H1 (cell line): ENCODE measurements around the gene AHNAK2. TPM values are rescaled to one million over a fixed set of nuclear protein-coding genes. Genes with fewer than 3 reads are reported as not detected.

Experiments used
- CTCF ChIA-PET: fragments of 300-600 bp; sonication (Branson Sonifier 250); formaldehyde crosslinking; loops from one replicate; lab custom pipeline; 2021; ENCODE audit not compliant: partially characterized antibody; lab: Charles Lee
- POLR2A ChIA-PET: fragments of 300-600 bp; sonication (Branson Sonifier 250); formaldehyde crosslinking; loops from one replicate; lab custom pipeline; 2021; ENCODE audit warnings: inconsistent platforms; ENCODE audit not compliant: partially characterized antibody; lab: Charles Lee
- DNase-seq, 2 experiments: peaks; one replicate each; pipeline versions ENCODE4 v3.0.0 to v3.0.0-alpha.2; 2010 to 2022; ENCODE audit warnings: low spot score in 2 of 2, low read depth in 1 of 2, mixed read lengths in 1 of 2
- FAIRE-seq: peaks from 2 replicates; lab custom pipeline; 2011; peaks lifted over from hg19 to GRCh38; lab: Jason Lieb, UNC
- H2AFZ ChIP-seq: 2 replicates; pipeline ENCODE4 v1.8.1; 2012; ENCODE audit warnings: low read length, inconsistent platforms
- H2AK5ac ChIP-seq: 2 replicates; pipeline ENCODE4 v1.6.1; 2013; ENCODE audit warnings: low read depth, low read length
- H2BK120ac ChIP-seq: replicated peaks from 2 replicates; pipeline ENCODE3; 2013; ENCODE audit warnings: low read depth, low read length, inconsistent platforms
- H2BK12ac ChIP-seq: 2 replicates; pipeline ENCODE4 v1.6.1; 2013; ENCODE audit warnings: low read depth, low read length
- H2BK15ac ChIP-seq: 2 replicates; pipeline ENCODE4 v1.6.1; 2013; ENCODE audit warnings: low read length
- H2BK20ac ChIP-seq: 2 replicates; pipeline ENCODE4 v1.6.1; 2013; ENCODE audit warnings: low read length
- H2BK5ac ChIP-seq: 2 replicates; pipeline ENCODE4 v1.6.1; 2013; ENCODE audit warnings: low read depth, low read length
- H3K14ac ChIP-seq: 2 replicates; pipeline ENCODE4 v1.6.1; 2013; ENCODE audit warnings: inconsistent platforms; ENCODE audit not compliant: insufficient read length
- H3K18ac ChIP-seq: 2 replicates; pipeline ENCODE4 v1.6.1; 2013; ENCODE audit warnings: low read length; ENCODE audit errors: extremely low read depth
- H3K23ac ChIP-seq: 2 replicates; pipeline ENCODE4 v1.6.1; 2013; ENCODE audit warnings: inconsistent platforms; ENCODE audit not compliant: insufficient read length
- H3K23me2 ChIP-seq: 2 replicates; pipeline ENCODE4 v1.6.1; 2013; ENCODE audit warnings: low read depth, low read length
- H3K27ac ChIP-seq: 2 replicates; pipeline ENCODE4 v1.6.1; 2011; ENCODE audit warnings: low read depth, low read length, inconsistent platforms
- H3K27me3 ChIP-seq, 4 experiments: replicated peaks in 1 of 4; 1 replicate in 1 of 4; 2 replicates in 3 of 4; pipeline versions ENCODE4 v1.6.1 to v1.8.1; 2011 to 2013; ENCODE audit warnings: low read length in 3 of 4, mild to moderate bottlenecking in 3 of 4, inconsistent platforms in 2 of 4, mixed read lengths in 2 of 4, moderate library complexity in 1 of 4; ENCODE audit not compliant: control insufficient read depth in 3 of 4, insufficient read depth in 3 of 4; ENCODE audit errors: extremely low read depth in 1 of 4
- H3K36me3 ChIP-seq, 4 experiments: 2 replicates each; pipeline versions ENCODE4 v1.6.1 to v1.8.1; 2011 to 2013; ENCODE audit warnings: mild to moderate bottlenecking in 4 of 4, low read length in 3 of 4, moderate library complexity in 2 of 4, control low read depth in 1 of 4, inconsistent platforms in 1 of 4; ENCODE audit not compliant: insufficient read depth in 4 of 4, control insufficient read depth in 2 of 4
- H3K4ac ChIP-seq: replicated peaks from 2 replicates; pipeline ENCODE3; 2013; ENCODE audit warnings: low read length, low read depth, mixed read lengths, inconsistent platforms; ENCODE audit not compliant: insufficient read length
- H3K4me1 ChIP-seq, 4 experiments: replicated peaks in 1 of 4; 1 replicate in 1 of 4; 2 replicates in 3 of 4; pipeline versions ENCODE4 v1.6.1 to v1.8.1; 2011 to 2013; ENCODE audit warnings: low read length in 3 of 4, inconsistent platforms in 2 of 4, mixed read lengths in 1 of 4; ENCODE audit not compliant: insufficient read depth in 4 of 4, control insufficient read depth in 3 of 4
- H3K4me2 ChIP-seq, 2 experiments: 2 replicates each; pipeline versions ENCODE4 v1.6.1 to v1.8.1; 2011 to 2013; ENCODE audit warnings: low read depth in 2 of 2, low read length in 2 of 2, control low read depth in 1 of 2, inconsistent platforms in 1 of 2, mild to moderate bottlenecking in 1 of 2; ENCODE audit not compliant: insufficient read depth in 1 of 2
- H3K4me3 ChIP-seq, 4 experiments: fragments of 200-600, 300-600 bp in 1 of 4; sonication (generic), shearing (Covaris generic), sonication (Bioruptor Twin) in 1 of 4; 2 replicates each; pipeline versions ENCODE4 v1.5.1 to v1.8.1; 2011 to 2016; ENCODE audit warnings: low read length in 4 of 4, low read depth in 3 of 4, control low read depth in 2 of 4, inconsistent platforms in 2 of 4, mild to moderate bottlenecking in 2 of 4, mixed read lengths in 1 of 4, moderate library complexity in 1 of 4; ENCODE audit not compliant: insufficient read depth in 2 of 4; ENCODE audit errors: extremely low read depth in 1 of 4
- H3K56ac ChIP-seq: replicated peaks from 2 replicates; pipeline ENCODE3; 2013; ENCODE audit warnings: low read depth, mild to moderate bottlenecking, mixed read lengths, low read length, inconsistent platforms; ENCODE audit not compliant: insufficient read length
- H3K79me1 ChIP-seq: 2 replicates; pipeline ENCODE4 v1.6.1; 2013; ENCODE audit warnings: low read depth, low read length, control low read depth
- H3K79me2 ChIP-seq, 2 experiments: 2 replicates each; pipeline versions ENCODE4 v1.6.1 to v1.8.1; 2012 to 2013; ENCODE audit warnings: low read length in 2 of 2, mild to moderate bottlenecking in 2 of 2, inconsistent platforms in 1 of 2; ENCODE audit not compliant: insufficient read depth in 2 of 2, control insufficient read depth in 1 of 2
- H3K9ac ChIP-seq, 4 experiments: replicated peaks in 1 of 4; 1 replicate in 1 of 4; 2 replicates in 3 of 4; pipeline versions ENCODE4 v1.6.1 to v1.8.1; 2011 to 2013; ENCODE audit warnings: low read depth in 3 of 4, low read length in 3 of 4, control low read depth in 2 of 4, mild to moderate bottlenecking in 2 of 4, moderate library complexity in 2 of 4, inconsistent platforms in 1 of 4; ENCODE audit errors: extremely low read depth in 1 of 4
- H3K9me3 ChIP-seq, 2 experiments: 2 replicates each; pipeline versions ENCODE4 v1.6.1 to v1.8.1; 2012 to 2013; ENCODE audit warnings: mild to moderate bottlenecking in 2 of 2, moderate library complexity in 2 of 2, control low read depth in 1 of 2, inconsistent platforms in 1 of 2, low read depth in 1 of 2, low read length in 1 of 2, mixed read lengths in 1 of 2; ENCODE audit not compliant: insufficient read depth in 2 of 2
- H4K20me1 ChIP-seq, 2 experiments: replicated peaks in 1 of 2; 2 replicates each; pipeline versions ENCODE3 to v1.8.1; 2011 to 2013; ENCODE audit warnings: inconsistent platforms in 2 of 2, low read length in 2 of 2, mild to moderate bottlenecking in 1 of 2; ENCODE audit not compliant: insufficient read depth in 2 of 2, control insufficient read depth in 1 of 2
- H4K5ac ChIP-seq: 2 replicates; pipeline ENCODE4 v1.6.1; 2013; ENCODE audit warnings: low read length, low read depth, mixed read lengths, inconsistent platforms; ENCODE audit not compliant: insufficient read length
- H4K8ac ChIP-seq: 2 replicates; pipeline ENCODE4 v1.8.0; 2013; ENCODE audit warnings: mild to moderate bottlenecking, moderate library complexity, low read length, inconsistent platforms; ENCODE audit not compliant: insufficient read depth; ENCODE audit errors: extremely low read depth
- H4K91ac ChIP-seq: replicated peaks from 2 replicates; pipeline ENCODE3; 2013; ENCODE audit warnings: low read length, mixed read lengths, inconsistent platforms; ENCODE audit not compliant: insufficient read length
- ASH2L ChIP-seq: fragments of 200-600, 300-600 bp; sonication (generic); IDR thresholded peaks from one replicate; pipeline ENCODE4 v1.7.1; 2017; ENCODE audit warnings: low read length
- BCL11A ChIP-seq, 2 experiments: IDR thresholded peaks; one replicate each; pipeline ENCODE4 v1.6.1; 2011; ENCODE audit warnings: low read depth in 2 of 2, low read length in 2 of 2, mild to moderate bottlenecking in 2 of 2
- CTBP2 ChIP-seq: IDR thresholded peaks from 2 replicates; pipeline ENCODE4 v1.7.0; 2011; ENCODE audit warnings: borderline replicate concordance, mild to moderate bottlenecking, moderate library complexity, mixed read lengths, low read length; ENCODE audit not compliant: insufficient read depth, insufficient read length
- EGR1 ChIP-seq: IDR thresholded peaks from 2 replicates; pipeline ENCODE4 v1.6.1; 2011; ENCODE audit warnings: low read depth, low read length, borderline replicate concordance
- RBBP5 ChIP-seq: IDR thresholded peaks from 2 replicates; pipeline ENCODE4 v1.7.1; 2012; ENCODE audit warnings: low read depth, mild to moderate bottlenecking, inconsistent platforms, low read length, moderate library complexity, borderline replicate concordance
- RFX5 ChIP-seq: IDR thresholded peaks from 2 replicates; pipeline ENCODE4 v1.6.1; 2011; ENCODE audit warnings: low read depth, low read length, improper control_type of control experiment, borderline replicate concordance
- SIX5 ChIP-seq: IDR thresholded peaks from 2 replicates; pipeline ENCODE4 v1.6.1; 2011; ENCODE audit warnings: mild to moderate bottlenecking, low read depth, low read length
- TEAD4 ChIP-seq: IDR thresholded peaks from 2 replicates; pipeline ENCODE4 v1.6.1; 2012; ENCODE audit warnings: low read depth, low read length, inconsistent platforms, mixed read lengths
- YY1 ChIP-seq: IDR thresholded peaks from 2 replicates; pipeline ENCODE4 v1.6.1; 2011; ENCODE audit warnings: low read depth, mild to moderate bottlenecking, low read length
- WGBS, 2 experiments: shearing (Covaris generic) in 1 of 2; methylation state at CpG; one replicate each; pipeline versions ENCODE4 v1.1.6 to v1.1.7; 2013 to 2015; ENCODE audit warnings: low lambda C conversion rate in 2 of 2, mixed read lengths in 2 of 2, inconsistent platforms in 1 of 2, low coverage in 1 of 2, missing lambda C conversion rate in 1 of 2; ENCODE audit not compliant: insufficient replicate concordance in 2 of 2, insufficient coverage in 1 of 2, insufficient read length in 1 of 2; ENCODE audit errors: extremely low coverage in 1 of 2, missing lambda C conversion rate in 1 of 2; 5-methylcytosine and 5-hydroxymethylcytosine counted together
- polyA plus RNA-seq, 7 experiments: library from polyadenylated mRNA; depleted of rRNA in 3 of 7; stranded (reverse) in 5 of 7; unstranded in 2 of 7; fragments of >200 nt in 5 of 7; fragments of 200-250 nt in 2 of 7; gene quantifications; 1 replicate in 5 of 7; 2 replicates in 1 of 7; 4 replicates in 1 of 7; pipeline versions ENCODE4 v1.2.1 to v1.2.3, GENCODE V29; 2011 to 2013; ENCODE audit warnings: missing spikeins in 2 of 7, mixed read lengths in 2 of 7
- total RNA-seq: library from RNA; stranded (reverse); fragmentation: NEBNext Ultra II Directional; extraction: Animal tissue kit (Norgen Biotek cat#: 25700); gene quantifications from 2 replicates; pipeline ENCODE4 v1.2.1, GENCODE V29; 2021

Gene AHNAK2
- total and polyA plus RNA-seq, 2 of the 8 experiments (the other 6 are each of a cell fraction or from before 2014, with no cell fraction given), result 0.95 to 2.0 TPM

DNA sequence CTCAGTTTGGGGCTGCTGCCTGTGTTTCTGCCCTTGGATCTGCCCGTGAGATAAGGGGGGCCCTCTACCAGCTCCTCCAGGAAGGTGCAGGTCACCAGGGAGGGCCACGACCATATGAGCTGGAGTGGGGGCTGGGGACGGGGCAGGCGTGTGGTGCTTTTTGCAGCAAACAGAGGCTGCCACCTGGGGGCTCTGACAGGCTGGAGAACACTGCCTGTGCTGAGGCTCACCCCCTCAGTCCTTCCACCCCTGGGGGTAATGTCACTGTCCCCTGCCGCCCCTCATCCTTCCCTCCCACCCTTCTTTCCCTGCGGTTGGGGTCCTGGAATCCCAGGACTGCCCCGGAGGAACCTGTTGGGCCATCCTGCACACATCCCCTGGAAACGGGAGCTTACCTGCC lies 50.3 kb downstream of the AHNAK2 start:
- no peak overlapping the region for H3K4ac ChIP-seq
- no peak overlapping the region for H3K56ac ChIP-seq
- POLR2A ChIA-PET, result no interaction called here
- H3K79me2 ChIP-seq, result no peaks in the 10 kb centered on the region
- peaks cover 7% of the 10 kb centered on the region; the same call in 1 of the 2 replicates for H3K23me2 ChIP-seq
- CTCF ChIA-PET, result interaction anchor here (0.6 to 2.2 kb wide), 6 partner anchors 9 to 118 kb away, joined by 3 to 8 read pairs (median 4); no protein-coding TSS in a partner anchor
- H2BK15ac ChIP-seq, result no peak overlapping the region
- no peak overlapping the region for H2AK5ac ChIP-seq
- H3K18ac ChIP-seq, result no peak overlapping the region
- no peak overlapping the region for H3K27ac ChIP-seq
- H2BK20ac ChIP-seq, result no peak overlapping the region
- no peak overlapping the region for H2BK12ac ChIP-seq
- H2AFZ ChIP-seq, result no peak overlapping the region
- H4K20me1 ChIP-seq, result peaks cover 0 to 2% of the 10 kb centered on the region in 2 experiments
- H3K14ac ChIP-seq, result no peak overlapping the region
- FAIRE-seq, result no peak
- no peak overlapping the region for H4K91ac ChIP-seq
- no peak overlapping the region for H2BK120ac ChIP-seq
- no peak overlapping the region for H3K4me2 ChIP-seq
- peaks cover 19 to 35% (median 28%) of the 10 kb centered on the region in 4 experiments for H3K27me3 ChIP-seq
- 83% methylated on average over 7 of the region's 8 CpGs; no CpG with 5 or more reads in 1 of the 2 experiments for WGBS, 2 experiments
- no peak overlapping the region for H3K9ac ChIP-seq
- no peak overlapping the region for H2BK5ac ChIP-seq
- no peak for TF ChIP-seq RFX5
- no peak for TF ChIP-seq EGR1
- TF ChIP-seq TEAD4, result no peak
- TF ChIP-seq ASH2L, result no peak
- no peak for TF ChIP-seq BCL11A (IDR thresholded peaks at IDR 0.05; ENCODE audit: low read depth in 2 of 2, low read length in 2 of 2)
- TF ChIP-seq YY1, result no peak
- no peak for TF ChIP-seq CTBP2
- no peak for TF ChIP-seq RBBP5
- TF ChIP-seq SIX5, result no peak
- H3K23ac ChIP-seq, result no peak overlapping the region
- H3K4me3 ChIP-seq, result no peak overlapping the region
- H3K9me3 ChIP-seq, result no peaks in the 10 kb centered on the region; a peak in 1 of 4 replicates
- H3K79me1 ChIP-seq, result no peaks in the 10 kb centered on the region
- H4K8ac ChIP-seq, result no peak overlapping the region; the same call in 1 of the 2 replicates
- no peak for DNase-seq
- H4K5ac ChIP-seq, result no peak overlapping the region
- H3K36me3 ChIP-seq, result peaks cover 0 to 4% (median 0%) of the 10 kb centered on the region in 4 experiments; a peak in 1 of 8 replicates
- H3K4me1 ChIP-seq, result peaks cover 0 to 16% (median 8%) of the 10 kb centered on the region in 4 experiments; a peak in 5 of 7 replicates
